ENCODE results near the gene CSNK2B. TPM values are rescaled to one million over a fixed set of nuclear protein-coding genes. Genes with fewer than 3 reads are reported as not detected.
A peak's percentile ranks its signal among the peaks of the same experiment; 100 is the strongest.

CSNK2B gene
- polyA plus RNA-seq, 1 experiment, result 94.9 TPM

- H3K27me3 ChIP-seq (ENCODE audit: control insufficient read depth, insufficient read depth, low read length), result no peaks in the 10 kb centered on the region
- DNase-seq (ENCODE audit: low read depth), result no peak
- ChIA-PET CTCF (no interaction called here), POLR2A (no interaction called here)
- TF ChIP-seq CTCF (IDR thresholded peaks at IDR 0.05; ENCODE audit: insufficient read depth, low read depth, low read length), result no peak
- no peak overlapping the region for H3K4me3 ChIP-seq (ENCODE audit: low read depth, low read length)
- H3K36me3 ChIP-seq (ENCODE audit: control insufficient read depth, insufficient read depth, low read length), result peaks cover 36% of the 10 kb centered on the region
Measured at GRCh38 chr6:31693535-31693934, 27.7 kb downstream of the CSNK2B start.

- Histone ChIP-seq H3K36me3 (ENCODE audit: control insufficient read depth, insufficient read depth, low read length) (peaks cover 18% of the 10 kb centered on the region), H3K4me3 (ENCODE audit: low read depth, low read length) (no peak overlapping the region), H3K27me3 (ENCODE audit: control insufficient read depth, insufficient read depth, low read length) (no peaks in the 10 kb centered on the region)
- ChIA-PET POLR2A (no interaction called here), CTCF (no interaction called here)
- no peak for TF ChIP-seq CTCF (IDR thresholded peaks at IDR 0.05; ENCODE audit: insufficient read depth, low read depth, low read length)
- no peak for DNase-seq (ENCODE audit: low read depth)
Measured at GRCh38 chr6:31697555-31697954, 31.7 kb downstream of the CSNK2B start.

- no peak for DNase-seq (ENCODE audit: low read depth)
- Histone ChIP-seq H3K36me3 (ENCODE audit: control insufficient read depth, insufficient read depth, low read length) (peaks cover 3% of the 10 kb centered on the region; the same call in 1 of the 2 replicates), H3K27me3 (ENCODE audit: control insufficient read depth, insufficient read depth, low read length) (no peaks in the 10 kb centered on the region), H3K4me3 (ENCODE audit: low read depth, low read length) (no peak overlapping the region)
- TF ChIP-seq CTCF (IDR thresholded peaks at IDR 0.05; ENCODE audit: insufficient read depth, low read depth, low read length), result no peak
- POLR2A ChIA-PET, result no interaction called here
- CTCF ChIA-PET, result interaction anchor here (0.5 to 2.0 kb wide), 2 partner anchors 69 to 88 kb away, joined by 3 to 5 read pairs; no protein-coding TSS in a partner anchor
Measured at GRCh38 chr6:31700740-31701401, 35.0 kb downstream of the CSNK2B start.

- CTCF ChIA-PET, result interaction anchor here (1.1 to 1.9 kb wide), 2 partner anchors 12 to 188 kb away, joined by 3 to 4 read pairs; no protein-coding TSS in a partner anchor
- no peak for DNase-seq (ENCODE audit: low read depth)
- H3K27me3 ChIP-seq (ENCODE audit: control insufficient read depth, insufficient read depth, low read length), result no peaks in the 10 kb centered on the region
Measured at GRCh38 chr6:31701666-31702404, 36.0 kb downstream of the CSNK2B start.

More at GRCh38 chr6:31701666-31702404, 36.0 kb downstream of the CSNK2B start:
- TF ChIP-seq CTCF (IDR thresholded peaks at IDR 0.05; ENCODE audit: insufficient read depth, low read depth, low read length), result no peak
- Histone ChIP-seq H3K36me3 (ENCODE audit: control insufficient read depth, insufficient read depth, low read length) (peaks cover 1% of the 10 kb centered on the region; the same call in 1 of the 2 replicates), H3K4me3 (ENCODE audit: low read depth, low read length) (peak overlapping the region; percentile 62)
- POLR2A ChIA-PET, result interaction anchor here (0.7 kb wide), 1 partner anchor 61 kb away, joined by 4 read pairs; no protein-coding TSS in a partner anchor

Measured in BJ (cell line).